Ovary (tissue), 9 donors: Measurements from ENCODE around the gene ZG16. TPM values are rescaled to one million over a fixed set of nuclear protein-coding genes. Genes with fewer than 3 reads are reported as not detected.
A peak's percentile ranks its signal among the peaks of the same experiment; 100 is the strongest.

ENCODE experiments used
- DNase-seq, 5 donors: peaks; one replicate each; pipeline ENCODE4 v3.0.0-alpha.2; 2019 to 2020
- H3K27ac ChIP-seq, 2 donors: fragments of 200-600 bp; one replicate each; pipeline versions ENCODE4 v1.5.1 to v1.8.0; 2019 to 2022
- H3K27me3 ChIP-seq: fragments of 200-600 bp; one replicate; pipeline ENCODE4 v1.8.0; 2022
- H3K36me3 ChIP-seq: fragments of 200-600 bp; sonication (generic); one replicate; pipeline ENCODE4 v1.5.1; 2019
- H3K4me1 ChIP-seq: one replicate; pipeline ENCODE4 v1.8.1; 2013; ENCODE audit warnings: mild to moderate bottlenecking, moderate library complexity; ENCODE audit not compliant: insufficient read depth
- H3K4me3 ChIP-seq: fragments of 200-600 bp; sonication (generic); one replicate; pipeline ENCODE4 v1.5.1; 2017
- H3K9me3 ChIP-seq, 2 donors: fragments of 200-600 bp in 1 of 2; sonication (generic) in 1 of 2; one replicate each; pipeline versions ENCODE4 v1.5.1 to v1.8.1; 2013 to 2019; ENCODE audit warnings: mild to moderate bottlenecking in 1 of 2, moderate library complexity in 1 of 2
- EP300 ChIP-seq: sonication (generic); formaldehyde crosslinking; IDR thresholded peaks from one replicate; pipeline ENCODE4 v1.6.1; 2017; ENCODE audit warnings: antibody characterized with exemption
- POLR2A ChIP-seq: fragments of 450-650 bp; IDR thresholded peaks from one replicate; pipeline ENCODE4 v1.6.1; 2017; ENCODE audit warnings: antibody characterized with exemption, mild to moderate bottlenecking, moderate library complexity
- WGBS, 3 donors: extraction: QIAGEN DNeasy Blood & Tissue Kit in 1 of 3; methylation state at CpG; one replicate each; pipeline versions ENCODE4 v1.1.5 to v1.1.7; 2013 to 2017; 5-methylcytosine and 5-hydroxymethylcytosine counted together
- intact Hi-C, 4 donors: fragments of 100-400 bp; cut with DNase I; formaldehyde crosslinking; loops; one replicate each; pipeline versions ENCODE4 v1.11.0 to v1.15.1; 2022 to 2023
- polyA plus RNA-seq, 2 donors: library from polyadenylated mRNA; stranded (reverse); fragments of 200-250 nt in 1 of 2; fragments of 350-450 nt in 1 of 2; fragmentation: Illumina TruSeq in 1 of 2; extraction: RNeasy Lipid Tissue Mini Kit (QIAGEN cat#74804) in 1 of 2; gene quantifications; one replicate each; pipeline ENCODE4 v1.2.3, GENCODE V29; 2013 to 2014
- total RNA-seq, 7 donors: library from RNA; depleted of rRNA in 2 of 7; stranded (reverse); fragments of >200 nt in 2 of 7; fragmentation: NEBNext Ultra II Directional in 3 of 7; extraction: Animal tissue kit (Norgen Biotek cat#: 25700) in 3 of 7; gene quantifications; one replicate each; pipeline versions ENCODE4 v1.1.0 to v1.2.4, GENCODE V29; 2016 to 2023
- TF ChIP-seq, protein P1 (sequence below), 3 donors: fragments of 450-650 bp in 2 of 3; fragments of 200-600 bp in 1 of 3; IDR thresholded peaks; one replicate each; pipeline versions ENCODE4 v1.5.1 to v1.8.0; 2016 to 2022; ENCODE audit warnings: antibody characterized with exemption in 3 of 3, mild to moderate bottlenecking in 1 of 3
- donor health status: DM: no; HTN: no; CAD: no; lungs with moderate emphysema.
- donor health status: DM: no; HTN: no; CAD: no.
- donor health status: Bipolar disorder and iron deficiency.
- donor health status: DM: yes; HTN: yes; CAD: no.
- donor health status: DM: no; HTN: no; CAD: no.
- donor health status: DM: yes; HTN: yes; CAD: no.

ZG16 gene
- total and polyA plus RNA-seq, 9 donors: 0.07 to 0.48 (median 0.15) TPM; not detected in 6

DNA sequence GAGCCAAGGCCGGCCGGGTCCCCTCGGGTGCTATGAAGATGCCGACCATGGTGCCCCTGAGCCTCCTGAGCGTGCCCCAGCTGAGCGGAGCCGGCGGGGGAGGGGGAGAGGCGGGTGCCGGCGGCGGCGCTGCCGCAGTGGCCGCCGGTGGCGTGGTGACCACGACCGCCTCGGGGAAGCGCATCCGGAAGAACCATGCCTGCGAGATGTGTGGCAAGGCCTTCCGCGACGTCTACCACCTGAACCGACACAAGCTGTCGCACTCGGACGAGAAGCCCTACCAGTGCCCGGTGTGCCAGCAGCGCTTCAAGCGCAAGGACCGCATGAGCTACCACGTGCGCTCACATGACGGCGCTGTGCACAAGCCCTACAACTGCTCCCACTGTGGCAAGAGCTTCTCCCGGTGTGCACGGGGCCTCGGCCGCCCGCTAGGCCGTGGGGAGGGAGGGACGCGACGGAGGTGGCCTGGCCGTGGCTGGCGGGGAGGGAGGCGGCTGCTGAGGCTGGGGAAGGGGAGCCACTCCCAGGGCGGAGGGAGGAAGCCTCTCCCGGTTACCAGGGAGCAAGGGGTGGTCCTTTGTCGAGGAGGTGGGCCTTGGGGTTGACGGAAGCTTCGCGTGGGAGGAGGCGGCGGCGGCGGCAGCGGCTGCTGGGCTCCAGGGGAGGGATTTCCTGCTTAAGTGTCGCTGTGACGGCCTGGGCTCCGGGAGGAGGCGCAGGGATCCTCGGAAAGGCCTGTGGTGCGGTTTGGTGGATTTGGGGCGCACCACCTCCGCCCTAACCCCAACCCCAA lies 29.6 kb downstream of the ZG16 start:
- peaks cover 18% of the 10 kb centered on the region for H3K4me1 ChIP-seq
- no peaks in the 10 kb centered on the region for H3K27me3 ChIP-seq
- H3K9me3 ChIP-seq: no peaks in the 10 kb centered on the region
- H3K27ac ChIP-seq: peak overlapping the region; percentile 74 to 89
- DNase-seq: peak; percentile 84 to 89 (median 87)
- TF ChIP-seq EP300 (no peak), POLR2A (no peak)
- TF ChIP-seq, protein P1, sequence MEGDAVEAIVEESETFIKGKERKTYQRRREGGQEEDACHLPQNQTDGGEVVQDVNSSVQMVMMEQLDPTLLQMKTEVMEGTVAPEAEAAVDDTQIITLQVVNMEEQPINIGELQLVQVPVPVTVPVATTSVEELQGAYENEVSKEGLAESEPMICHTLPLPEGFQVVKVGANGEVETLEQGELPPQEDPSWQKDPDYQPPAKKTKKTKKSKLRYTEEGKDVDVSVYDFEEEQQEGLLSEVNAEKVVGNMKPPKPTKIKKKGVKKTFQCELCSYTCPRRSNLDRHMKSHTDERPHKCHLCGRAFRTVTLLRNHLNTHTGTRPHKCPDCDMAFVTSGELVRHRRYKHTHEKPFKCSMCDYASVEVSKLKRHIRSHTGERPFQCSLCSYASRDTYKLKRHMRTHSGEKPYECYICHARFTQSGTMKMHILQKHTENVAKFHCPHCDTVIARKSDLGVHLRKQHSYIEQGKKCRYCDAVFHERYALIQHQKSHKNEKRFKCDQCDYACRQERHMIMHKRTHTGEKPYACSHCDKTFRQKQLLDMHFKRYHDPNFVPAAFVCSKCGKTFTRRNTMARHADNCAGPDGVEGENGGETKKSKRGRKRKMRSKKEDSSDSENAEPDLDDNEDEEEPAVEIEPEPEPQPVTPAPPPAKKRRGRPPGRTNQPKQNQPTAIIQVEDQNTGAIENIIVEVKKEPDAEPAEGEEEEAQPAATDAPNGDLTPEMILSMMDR (IDR thresholded peaks at IDR 0.05): peak; percentile 35 to 81 (median 54)
- peak overlapping the region; percentile 72 for H3K4me3 ChIP-seq
- H3K36me3 ChIP-seq: no peaks in the 10 kb centered on the region
- 1 to 3% (median 2%) methylated on average over 44 to 69 of the region's 69 CpGs for WGBS, 3 donors
- intact Hi-C loops: loop anchor here in 2 of 4 donors (2.0 to 10.0 kb wide), 3 partner anchors 41 to 200 kb away; no protein-coding TSS in a partner anchor

DNA sequence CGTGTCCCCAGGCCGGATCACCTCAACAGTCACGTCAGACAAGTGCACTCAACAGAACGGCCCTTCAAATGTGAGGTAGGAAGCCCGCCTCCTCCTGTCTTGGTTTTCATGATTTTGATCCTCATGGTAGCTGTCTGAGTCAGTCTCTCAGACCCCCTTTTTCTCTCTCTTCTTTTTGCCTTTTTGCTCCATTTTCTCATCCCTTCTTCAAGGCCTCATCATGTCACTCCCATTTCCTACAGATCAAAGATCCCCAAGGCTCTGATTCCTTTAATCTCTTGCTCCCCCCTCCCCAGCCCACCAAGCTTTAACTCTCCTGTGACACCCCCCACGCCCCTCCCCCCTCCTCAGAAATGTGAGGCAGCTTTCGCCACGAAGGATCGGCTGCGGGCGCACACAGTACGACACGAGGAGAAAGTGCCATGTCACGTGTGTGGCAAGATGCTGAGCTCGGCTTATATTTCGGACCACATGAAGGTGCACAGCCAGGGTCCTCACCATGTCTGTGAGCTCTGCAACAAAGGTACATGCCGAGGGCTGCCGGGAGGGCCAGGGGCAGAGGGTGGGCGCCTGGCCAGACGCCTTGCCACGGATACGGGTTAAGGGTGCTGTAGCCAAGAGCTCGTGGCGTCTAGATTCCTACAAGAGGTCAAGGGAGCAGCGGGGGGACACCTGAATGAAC lies 30.3 kb downstream of the ZG16 start:
- no peaks in the 10 kb centered on the region for H3K9me3 ChIP-seq
- intact Hi-C loops: loop anchor here in 2 of 4 donors (5.0 to 10.0 kb wide), 2 partner anchors 196 to 199 kb away; no protein-coding TSS in a partner anchor

DNA sequence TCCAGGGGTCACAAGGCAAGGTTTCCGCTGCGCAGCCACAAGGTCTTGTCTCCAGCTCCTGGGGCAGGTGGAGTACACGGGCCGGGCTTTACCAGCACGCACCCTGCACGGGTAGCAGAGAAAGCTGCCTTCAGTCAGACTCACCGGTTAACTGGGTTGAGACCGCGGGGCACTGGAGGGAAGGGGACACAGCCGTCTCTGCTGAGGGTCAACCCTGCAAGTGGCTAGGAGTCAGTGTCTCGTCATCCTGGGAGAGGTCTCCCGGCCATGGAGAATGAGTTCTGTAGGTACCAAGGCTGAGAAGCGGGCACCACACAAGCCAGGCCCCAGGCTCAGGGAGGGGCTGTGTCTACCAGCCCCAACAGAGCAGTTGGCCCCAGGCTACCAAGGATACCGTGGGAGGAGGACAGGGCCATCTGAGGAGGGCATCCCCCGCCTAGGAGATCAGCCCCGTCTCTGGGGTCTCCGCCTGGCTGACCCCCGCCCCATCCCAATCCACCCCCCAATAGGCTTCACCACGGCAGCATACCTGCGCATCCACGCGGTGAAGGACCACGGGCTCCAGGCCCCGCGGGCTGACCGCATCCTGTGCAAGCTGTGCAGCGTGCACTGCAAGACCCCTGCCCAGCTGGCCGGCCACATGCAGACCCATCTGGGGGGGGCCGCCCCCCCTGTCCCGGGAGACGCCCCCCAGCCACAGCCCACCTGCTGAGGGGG lies 31.1 kb downstream of the ZG16 start:
- Histone ChIP-seq H3K4me1 (peaks cover 27% of the 10 kb centered on the region), H3K36me3 (no peaks in the 10 kb centered on the region), H3K4me3 (no peak overlapping the region), H3K27me3 (no peaks in the 10 kb centered on the region), H3K27ac (peak overlapping the region; percentile 74 to 89), H3K9me3 (no peaks in the 10 kb centered on the region)
- 54 to 66% (median 57%) methylated on average over 28 to 31 of the region's 31 CpGs for WGBS, 3 donors
- TF ChIP-seq EP300: no peak
- TF ChIP-seq, protein P1 (IDR thresholded peaks at IDR 0.05): no peak
- no peak for TF ChIP-seq POLR2A
- peak in 4 of 5 donors; percentile 41 to 63 (median 60) for DNase-seq
- intact Hi-C loops: loop anchor here in 2 of 4 donors (5.0 to 10.0 kb wide), 2 partner anchors 196 to 198 kb away; no protein-coding TSS in a partner anchor

More for the DNA sequence above, 30.3 kb downstream of the ZG16 start:
- WGBS, 3 donors: 28 to 42% (median 30%) methylated on average over 25 of the region's 25 CpGs
- Histone ChIP-seq H3K36me3 (no peaks in the 10 kb centered on the region), H3K4me1 (peaks cover 23% of the 10 kb centered on the region), H3K4me3 (peak overlapping the region; percentile 72), H3K27me3 (no peaks in the 10 kb centered on the region), H3K27ac (peak overlapping the region; percentile 74 to 89)
- peak; percentile 45 to 70 (median 55) for DNase-seq
- TF ChIP-seq, protein P1 (IDR thresholded peaks at IDR 0.05): no peak
- TF ChIP-seq POLR2A (no peak), EP300 (no peak)
